ENCODE measurements around the gene KCNQ4. TPM values are rescaled to one million over a fixed set of nuclear protein-coding genes. Genes with fewer than 3 reads are reported as not detected.
A peak's percentile ranks its signal among the peaks of the same experiment; 100 is the strongest.

Gene KCNQ4
- total and polyA plus RNA-seq, 2 of the 8 experiments (the other 6 are each of a cell fraction or from before 2014, with no cell fraction given): 2.2 to 3.9 TPM

- CTCF ChIA-PET (ENCODE audit: partially characterized antibody): interaction anchor here (1.1 to 24.5 kb wide), 5 partner anchors 9 to 183 kb away, joined by 3 to 325 read pairs (median 15); no protein-coding TSS in a partner anchor
- Histone ChIP-seq H3K14ac (ENCODE audit: insufficient read length) (no peak overlapping the region), H3K18ac (ENCODE audit: extremely low read depth, low read length) (no peak overlapping the region), H3K27me3 (replicated peaks in 1 of 4; ENCODE audit: control insufficient read depth in 3 of 4, extremely low read depth in 1 of 4, insufficient read depth in 3 of 4, low read length in 3 of 4) (peaks cover 0 to under 1% (median 0%) of the 10 kb centered on the region in 4 experiments; a peak in 1 of 7 replicates), H3K27ac (ENCODE audit: low read depth, low read length) (no peak overlapping the region), H2BK20ac (ENCODE audit: low read length) (no peak overlapping the region), H2BK15ac (ENCODE audit: low read length) (0 out of 2 replicates have a peak overlapping the region, but pooled peaks have one; percentile 32), H2BK120ac (replicated peaks; ENCODE audit: low read depth, low read length) (no peak overlapping the region), H3K9me3 (ENCODE audit: insufficient read depth in 2 of 2, low read depth in 1 of 2, low read length in 1 of 2) (no peaks in the 10 kb centered on the region), H3K4me3 (ENCODE audit: extremely low read depth in 1 of 4, insufficient read depth in 2 of 4, low read depth in 3 of 4, low read length in 4 of 4) (no peak overlapping the region), H3K4me2 (ENCODE audit: insufficient read depth in 1 of 2, low read depth in 2 of 2, low read length in 2 of 2) (no peak overlapping the region), H3K36me3 (ENCODE audit: control insufficient read depth in 2 of 4, insufficient read depth in 4 of 4, low read length in 3 of 4) (no peaks in the 10 kb centered on the region), H4K8ac (ENCODE audit: extremely low read depth, insufficient read depth, low read length) (no peak overlapping the region; the same call in 1 of the 2 replicates), H2AFZ (ENCODE audit: low read length) (no peak overlapping the region), H4K20me1 (replicated peaks in 1 of 2; ENCODE audit: control insufficient read depth in 1 of 2, insufficient read depth in 2 of 2, low read length in 2 of 2) (no peaks in the 10 kb centered on the region), H3K79me1 (ENCODE audit: low read depth, low read length) (no peaks in the 10 kb centered on the region), H3K23ac (ENCODE audit: insufficient read length) (no peak overlapping the region), H3K9ac (replicated peaks in 1 of 4; ENCODE audit: extremely low read depth in 1 of 4, low read depth in 3 of 4, low read length in 3 of 4) (no peak overlapping the region), H4K91ac (replicated peaks; ENCODE audit: insufficient read length, low read length) (no peak overlapping the region), H3K4ac (replicated peaks; ENCODE audit: insufficient read length, low read depth, low read length) (no peak overlapping the region), H2BK12ac (ENCODE audit: low read depth, low read length) (no peak overlapping the region), H3K4me1 (replicated peaks in 1 of 4; ENCODE audit: control insufficient read depth in 3 of 4, insufficient read depth in 4 of 4, low read length in 3 of 4) (peaks cover 0 to 7% (median 4%) of the 10 kb centered on the region in 4 experiments; a peak in 5 of 7 replicates), H3K56ac (replicated peaks; ENCODE audit: insufficient read length, low read depth, low read length) (no peak overlapping the region), H2AK5ac (ENCODE audit: low read depth, low read length) (0 out of 2 replicates have a peak overlapping the region, but pooled peaks have one; percentile 14), H3K79me2 (ENCODE audit: control insufficient read depth in 1 of 2, insufficient read depth in 2 of 2, low read length in 2 of 2) (no peaks in the 10 kb centered on the region), H2BK5ac (ENCODE audit: low read depth, low read length) (no peak overlapping the region), H3K23me2 (ENCODE audit: low read depth, low read length) (no peaks in the 10 kb centered on the region), H4K5ac (ENCODE audit: insufficient read length, low read depth, low read length) (no peak overlapping the region)
- POLR2A ChIA-PET (ENCODE audit: partially characterized antibody): interaction anchor here (1.1 to 2.7 kb wide), 3 partner anchors 9 to 86 kb away, joined by 3 to 9 read pairs (median 3); no protein-coding TSS in a partner anchor
- FAIRE-seq (no peak), DNase-seq (ENCODE audit: low read depth in 1 of 2, low spot score in 2 of 2) (no peak)
- 77% methylated on average over 13 of the region's 13 CpGs; no CpG with 5 or more reads in 1 of the 2 experiments for WGBS, 2 experiments (ENCODE audit: extremely low coverage in 1 of 2, insufficient coverage in 1 of 2, insufficient read length in 1 of 2, insufficient replicate concordance in 2 of 2, low coverage in 1 of 2, low lambda C conversion rate in 2 of 2, missing lambda C conversion rate in 1 of 2)
- TF ChIP-seq CREB1 (IDR thresholded peaks at IDR 0.05): no peak
- TF ChIP-seq NANOG (IDR thresholded peaks at IDR 0.05; ENCODE audit: insufficient read depth, low read depth, low read length, poor library complexity, severe bottlenecking): no peak
- TF ChIP-seq TEAD4 (IDR thresholded peaks at IDR 0.05; ENCODE audit: low read depth, low read length): no peak
- no peak for TF ChIP-seq RFX5 (IDR thresholded peaks at IDR 0.05; ENCODE audit: borderline replicate concordance, low read depth, low read length)
- no peak for TF ChIP-seq HDAC6 (IDR thresholded peaks at IDR 0.05; ENCODE audit: low read depth, low read length)
- no peak for TF ChIP-seq PHF8 (conservative IDR thresholded peaks at IDR 0.05; ENCODE audit: low read depth, low read length)
- no peak for TF ChIP-seq POLR2AphosphoS5 (IDR thresholded peaks at IDR 0.05; ENCODE audit: low read depth, low read length)
- no peak for TF ChIP-seq POU5F1 (IDR thresholded peaks at IDR 0.05; ENCODE audit: low read depth, low read length)
- TF ChIP-seq TBP (IDR thresholded peaks at IDR 0.05; ENCODE audit: low read depth, low read length): no peak
- no peak for TF ChIP-seq SP2 (IDR thresholded peaks at IDR 0.05; ENCODE audit: low read length)
- no peak for TF ChIP-seq ZNF274 (IDR thresholded peaks at IDR 0.05; ENCODE audit: borderline replicate concordance, extremely low read depth, low read length)
- no peak for TF ChIP-seq RAD21 (IDR thresholded peaks at IDR 0.05 in 1 of 2, conservative IDR thresholded peaks at IDR 0.05 in 1 of 2; ENCODE audit: low read depth in 2 of 2, low read length in 2 of 2)
Measured at GRCh38 chr1:40795811-40796586, 12.4 kb downstream of the KCNQ4 start.
